Neural progenitor cell (in vitro differentiated cells): Measurements from ENCODE around the gene IGF2.

Experiments used
- CTCF ChIP-seq: fragments of 200-600 bp; sonication (generic); IDR thresholded peaks from 2 replicates; pipeline ENCODE4 v1.5.1; 2017; ENCODE audit warnings: antibody characterized with exemption, mild to moderate bottlenecking
- EZH2phosphoT487 ChIP-seq: fragments of 200-600 bp; sonication (generic); IDR thresholded peaks from 2 replicates; pipeline ENCODE4 v1.6.1; 2017; ENCODE audit warnings: antibody characterized with exemption

- TF ChIP-seq CTCF (no peak), EZH2phosphoT487 (no peak)
Measured at GRCh38 chr11:2175659-2176058, 36.5 kb upstream of the IGF2 start.
